WTC11 (cell line): ENCODE measurements around the gene OGFR. TPM values are rescaled to one million over a fixed set of nuclear protein-coding genes. Genes with fewer than 3 reads are reported as not detected.

Experiments
- ATAC-seq: fragments of 200-7000 bp; cut with Tn5 transposase; 2 replicates; pipeline ENCODE4 v1.10.0; 2021; ENCODE audit warnings: mild to moderate bottlenecking, moderate library complexity
- CTCF ChIA-PET: fragments of 300-600 bp; sonication (Branson Sonifier 250); formaldehyde crosslinking; loops from one replicate; lab custom pipeline; 2021; ENCODE audit warnings: antibody characterized with exemption; lab: Charles Lee
- POLR2A ChIA-PET: fragments of 350-600 bp; sonication (Branson Sonifier 250); formaldehyde crosslinking; loops from one replicate; lab custom pipeline; 2021; ENCODE audit warnings: antibody characterized with exemption; lab: Charles Lee
- DNase-seq: peaks from one replicate; pipeline ENCODE4 v3.0.0; 2021; ENCODE audit warnings: low spot score
- H3K27ac Mint-ChIP-seq: 2 replicates; pipeline ENCODE4 v1.8.0; 2021; ENCODE audit warnings: mixed read lengths
- H3K27me3 Mint-ChIP-seq: 2 replicates; pipeline ENCODE4 v1.8.0; 2021; ENCODE audit warnings: low read depth, mild to moderate bottlenecking, moderate library complexity, mixed read lengths
- H3K36me3 Mint-ChIP-seq: 2 replicates; pipeline ENCODE4 v1.8.0; 2021; ENCODE audit warnings: mixed read lengths
- H3K4me1 Mint-ChIP-seq: 2 replicates; pipeline ENCODE4 v1.8.0; 2022; ENCODE audit warnings: mixed read lengths
- H3K4me3 Mint-ChIP-seq: 2 replicates; pipeline ENCODE4 v1.8.0; 2021; ENCODE audit warnings: mild to moderate bottlenecking, moderate library complexity, mixed read lengths
- H3K9me3 Mint-ChIP-seq: 2 replicates; pipeline ENCODE4 v1.8.0; 2021; ENCODE audit warnings: mixed read lengths
- CREB1 ChIP-seq: sonication (generic); formaldehyde crosslinking; IDR thresholded peaks from 2 replicates; pipeline ENCODE4 v1.8.0; 2023; ENCODE audit warnings: mild to moderate bottlenecking, missing genetic modification reagents
- FOXJ3 ChIP-seq: sonication (generic); formaldehyde crosslinking; IDR thresholded peaks from 2 replicates; pipeline ENCODE4 v1.9.0; 2021; ENCODE audit warnings: missing genetic modification reagents, mild to moderate bottlenecking, borderline replicate concordance
- IRF1 ChIP-seq: sonication (generic); formaldehyde crosslinking; IDR thresholded peaks from 2 replicates; pipeline ENCODE4 v1.8.0; 2023; ENCODE audit warnings: missing genetic modification reagents
- KAT7 ChIP-seq: sonication (generic); formaldehyde crosslinking; IDR thresholded peaks from 2 replicates; pipeline ENCODE4 v1.8.1; 2023; ENCODE audit warnings: missing genetic modification reagents, mild to moderate bottlenecking, borderline replicate concordance
- MLX ChIP-seq: sonication (generic); formaldehyde crosslinking; IDR thresholded peaks from 2 replicates; pipeline ENCODE4 v1.8.1; 2023; ENCODE audit warnings: mild to moderate bottlenecking, missing genetic modification reagents, moderate library complexity
- MYBL2 ChIP-seq: sonication (generic); formaldehyde crosslinking; IDR thresholded peaks from 2 replicates; pipeline ENCODE4 v1.8.1; 2023; ENCODE audit warnings: mild to moderate bottlenecking, moderate library complexity, missing genetic modification reagents
- NR1H2 ChIP-seq: sonication (generic); formaldehyde crosslinking; IDR thresholded peaks from 2 replicates; pipeline ENCODE4 v1.9.0; 2021; ENCODE audit warnings: mild to moderate bottlenecking, moderate library complexity, missing genetic modification reagents
- NR3C1 ChIP-seq: sonication (generic); formaldehyde crosslinking; conservative IDR thresholded peaks from 2 replicates; pipeline ENCODE4 v1.8.1; 2023; ENCODE audit warnings: low read depth, mild to moderate bottlenecking, missing genetic modification reagents
- SMAD4 ChIP-seq: sonication (generic); formaldehyde crosslinking; IDR thresholded peaks from 2 replicates; pipeline ENCODE4 v1.8.0; 2022; ENCODE audit warnings: mild to moderate bottlenecking, missing genetic modification reagents
- STAT6 ChIP-seq: sonication (generic); formaldehyde crosslinking; conservative IDR thresholded peaks from 2 replicates; pipeline ENCODE4 v1.8.1; 2023; ENCODE audit warnings: mild to moderate bottlenecking, low read depth, missing genetic modification reagents, moderate library complexity
- ZNF121 ChIP-seq: sonication (generic); formaldehyde crosslinking; IDR thresholded peaks from 2 replicates; pipeline ENCODE4 v1.8.0; 2023; ENCODE audit warnings: missing genetic modification reagents
- ZNF263 ChIP-seq: sonication (generic); formaldehyde crosslinking; IDR thresholded peaks from 2 replicates; pipeline ENCODE4 v1.8.1; 2022; ENCODE audit warnings: low read depth, mild to moderate bottlenecking, moderate library complexity, missing genetic modification reagents
- total RNA-seq: library from RNA; stranded (reverse); gene quantifications from 3 replicates; pipeline ENCODE4 v1.2.3, GENCODE V29; 2021
- TF ChIP-seq, protein P1 (sequence below): fragments of 250-450 bp; sonication (Bioruptor Pico); IDR thresholded peaks from 2 replicates; pipeline ENCODE4 v1.9.0; 2021; ENCODE audit warnings: mild to moderate bottlenecking
- TF ChIP-seq, protein P2 (sequence below): sonication (generic); formaldehyde crosslinking; IDR thresholded peaks from 2 replicates; pipeline ENCODE4 v1.8.0; 2023; ENCODE audit warnings: missing genetic modification reagents, mild to moderate bottlenecking, borderline replicate concordance

Gene OGFR
- total RNA-seq, 1 experiment from 2014 or later = 43.3 TPM

- TF ChIP-seq, protein P1, sequence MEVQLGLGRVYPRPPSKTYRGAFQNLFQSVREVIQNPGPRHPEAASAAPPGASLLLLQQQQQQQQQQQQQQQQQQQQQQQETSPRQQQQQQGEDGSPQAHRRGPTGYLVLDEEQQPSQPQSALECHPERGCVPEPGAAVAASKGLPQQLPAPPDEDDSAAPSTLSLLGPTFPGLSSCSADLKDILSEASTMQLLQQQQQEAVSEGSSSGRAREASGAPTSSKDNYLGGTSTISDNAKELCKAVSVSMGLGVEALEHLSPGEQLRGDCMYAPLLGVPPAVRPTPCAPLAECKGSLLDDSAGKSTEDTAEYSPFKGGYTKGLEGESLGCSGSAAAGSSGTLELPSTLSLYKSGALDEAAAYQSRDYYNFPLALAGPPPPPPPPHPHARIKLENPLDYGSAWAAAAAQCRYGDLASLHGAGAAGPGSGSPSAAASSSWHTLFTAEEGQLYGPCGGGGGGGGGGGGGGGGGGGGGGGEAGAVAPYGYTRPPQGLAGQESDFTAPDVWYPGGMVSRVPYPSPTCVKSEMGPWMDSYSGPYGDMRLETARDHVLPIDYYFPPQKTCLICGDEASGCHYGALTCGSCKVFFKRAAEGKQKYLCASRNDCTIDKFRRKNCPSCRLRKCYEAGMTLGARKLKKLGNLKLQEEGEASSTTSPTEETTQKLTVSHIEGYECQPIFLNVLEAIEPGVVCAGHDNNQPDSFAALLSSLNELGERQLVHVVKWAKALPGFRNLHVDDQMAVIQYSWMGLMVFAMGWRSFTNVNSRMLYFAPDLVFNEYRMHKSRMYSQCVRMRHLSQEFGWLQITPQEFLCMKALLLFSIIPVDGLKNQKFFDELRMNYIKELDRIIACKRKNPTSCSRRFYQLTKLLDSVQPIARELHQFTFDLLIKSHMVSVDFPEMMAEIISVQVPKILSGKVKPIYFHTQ (CRISPR knock-in tag) = no peak
- no peak for TF ChIP-seq STAT6 (CRISPR knock-in tag)
- TF ChIP-seq CREB1 = no peak
- no peak for TF ChIP-seq SMAD4 (CRISPR knock-in tag)
- TF ChIP-seq ZNF263 = no peak
- TF ChIP-seq KAT7 = no peak
- TF ChIP-seq NR3C1 = no peak
- TF ChIP-seq, protein P2, sequence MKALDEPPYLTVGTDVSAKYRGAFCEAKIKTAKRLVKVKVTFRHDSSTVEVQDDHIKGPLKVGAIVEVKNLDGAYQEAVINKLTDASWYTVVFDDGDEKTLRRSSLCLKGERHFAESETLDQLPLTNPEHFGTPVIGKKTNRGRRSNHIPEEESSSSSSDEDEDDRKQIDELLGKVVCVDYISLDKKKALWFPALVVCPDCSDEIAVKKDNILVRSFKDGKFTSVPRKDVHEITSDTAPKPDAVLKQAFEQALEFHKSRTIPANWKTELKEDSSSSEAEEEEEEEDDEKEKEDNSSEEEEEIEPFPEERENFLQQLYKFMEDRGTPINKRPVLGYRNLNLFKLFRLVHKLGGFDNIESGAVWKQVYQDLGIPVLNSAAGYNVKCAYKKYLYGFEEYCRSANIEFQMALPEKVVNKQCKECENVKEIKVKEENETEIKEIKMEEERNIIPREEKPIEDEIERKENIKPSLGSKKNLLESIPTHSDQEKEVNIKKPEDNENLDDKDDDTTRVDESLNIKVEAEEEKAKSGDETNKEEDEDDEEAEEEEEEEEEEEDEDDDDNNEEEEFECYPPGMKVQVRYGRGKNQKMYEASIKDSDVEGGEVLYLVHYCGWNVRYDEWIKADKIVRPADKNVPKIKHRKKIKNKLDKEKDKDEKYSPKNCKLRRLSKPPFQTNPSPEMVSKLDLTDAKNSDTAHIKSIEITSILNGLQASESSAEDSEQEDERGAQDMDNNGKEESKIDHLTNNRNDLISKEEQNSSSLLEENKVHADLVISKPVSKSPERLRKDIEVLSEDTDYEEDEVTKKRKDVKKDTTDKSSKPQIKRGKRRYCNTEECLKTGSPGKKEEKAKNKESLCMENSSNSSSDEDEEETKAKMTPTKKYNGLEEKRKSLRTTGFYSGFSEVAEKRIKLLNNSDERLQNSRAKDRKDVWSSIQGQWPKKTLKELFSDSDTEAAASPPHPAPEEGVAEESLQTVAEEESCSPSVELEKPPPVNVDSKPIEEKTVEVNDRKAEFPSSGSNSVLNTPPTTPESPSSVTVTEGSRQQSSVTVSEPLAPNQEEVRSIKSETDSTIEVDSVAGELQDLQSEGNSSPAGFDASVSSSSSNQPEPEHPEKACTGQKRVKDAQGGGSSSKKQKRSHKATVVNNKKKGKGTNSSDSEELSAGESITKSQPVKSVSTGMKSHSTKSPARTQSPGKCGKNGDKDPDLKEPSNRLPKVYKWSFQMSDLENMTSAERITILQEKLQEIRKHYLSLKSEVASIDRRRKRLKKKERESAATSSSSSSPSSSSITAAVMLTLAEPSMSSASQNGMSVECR (CRISPR knock-in tag) = no peak
Observed at GRCh38 chr20:62837790-62838127, 33.1 kb downstream of the OGFR start (continued).

DNA sequence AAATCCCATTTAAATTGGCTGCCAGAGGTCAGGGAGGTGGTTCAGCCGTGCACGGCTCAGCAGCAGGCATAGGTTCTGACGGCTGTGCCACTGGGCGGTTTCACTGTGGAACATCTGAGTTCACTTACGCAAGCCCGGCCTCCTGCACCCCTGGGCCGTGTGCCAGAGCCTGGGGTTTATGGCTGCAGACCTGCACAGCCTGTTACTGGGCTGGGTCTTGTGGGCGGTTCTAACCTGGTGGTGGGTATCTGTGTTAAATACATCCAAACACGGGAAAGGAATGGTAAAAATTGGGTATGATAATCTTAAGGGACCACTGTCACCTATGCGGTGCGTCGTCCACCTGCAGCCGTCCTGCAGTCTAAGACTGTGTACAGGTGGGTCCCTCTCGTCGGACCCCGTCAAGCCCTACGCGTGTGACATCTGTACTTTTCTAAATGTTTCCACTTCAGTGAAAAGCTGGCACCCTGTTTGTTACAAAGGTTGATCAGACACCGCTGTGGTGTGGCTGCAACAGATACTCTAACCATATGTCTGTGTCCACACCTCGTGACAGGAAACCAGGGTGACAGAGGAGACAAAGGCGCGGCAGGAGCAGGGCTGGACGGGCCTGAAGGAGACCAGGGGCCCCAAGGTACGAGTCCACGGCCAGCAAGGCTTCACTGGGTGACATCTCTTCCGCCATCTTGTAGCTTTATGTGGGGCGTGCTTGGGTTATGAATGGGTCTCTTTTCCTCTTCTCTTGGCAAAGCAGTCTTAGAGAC lies 33.7 kb downstream of the OGFR start:
- ChIA-PET POLR2A (no interaction called here), CTCF (no interaction called here)
- H3K4me1 Mint-ChIP-seq = peaks cover 5% of the 10 kb centered on the region
- ATAC-seq (no peak), DNase-seq (no peak)
- H3K9me3 Mint-ChIP-seq = no peaks in the 10 kb centered on the region
- H3K4me3 Mint-ChIP-seq = no peak overlapping the region
- H3K27ac Mint-ChIP-seq = no peak overlapping the region; the same call in 1 of the 2 replicates
- no peaks in the 10 kb centered on the region for H3K27me3 Mint-ChIP-seq
- peaks cover 13% of the 10 kb centered on the region for H3K36me3 Mint-ChIP-seq
- TF ChIP-seq MYBL2 (CRISPR knock-in tag) = no peak
- TF ChIP-seq FOXJ3 (CRISPR knock-in tag) = no peak
- no peak for TF ChIP-seq ZNF121 (CRISPR knock-in tag)
- no peak for TF ChIP-seq STAT6 (CRISPR knock-in tag)
- TF ChIP-seq, protein P2 (CRISPR knock-in tag) = no peak
- TF ChIP-seq MLX (CRISPR knock-in tag) = no peak
- TF ChIP-seq NR1H2 (CRISPR knock-in tag) = no peak
- no peak for TF ChIP-seq IRF1 (CRISPR knock-in tag)
